Karpas-422 (cell line): ENCODE results near the gene GRM7. TPM values are rescaled to one million over a fixed set of nuclear protein-coding genes. Genes with fewer than 3 reads are reported as not detected.

Source experiments
- DNase-seq: peaks from one replicate; pipeline ENCODE4 v3.0.0-alpha.2; 2015
- H2AFZ ChIP-seq: fragments of 200-600 bp; sonication (generic); 2 replicates; pipeline ENCODE4 v1.6.1; 2014; ENCODE audit warnings: antibody characterized with exemption, low read length, mixed read lengths
- H3K27ac ChIP-seq: fragments of 200-600 bp; sonication (generic); 2 replicates; pipeline ENCODE4 v1.5.1; 2014; ENCODE audit warnings: mild to moderate bottlenecking, low read length, moderate library complexity
- H3K27me3 ChIP-seq: fragments of 200-600 bp; sonication (generic); 2 replicates; pipeline ENCODE4 v1.6.1; 2014; ENCODE audit warnings: low read length, mixed read lengths
- H3K36me3 ChIP-seq: fragments of 200-600 bp; sonication (generic); 2 replicates; pipeline ENCODE4 v1.6.1; 2014; ENCODE audit warnings: low read length, mixed read lengths; ENCODE audit not compliant: insufficient read depth
- H3K4me1 ChIP-seq: fragments of 200-600 bp; sonication (generic); 2 replicates; pipeline ENCODE4 v1.6.1; 2014; ENCODE audit warnings: mild to moderate bottlenecking, low read length, mixed read lengths
- H3K4me2 ChIP-seq: fragments of 200-600 bp; sonication (generic); 2 replicates; pipeline ENCODE4 v1.6.1; 2014; ENCODE audit warnings: low read length, low read depth, mild to moderate bottlenecking; ENCODE audit not compliant: poor library complexity, severe bottlenecking
- H3K4me3 ChIP-seq: fragments of 200-600 bp; sonication (generic); 2 replicates; pipeline ENCODE4 v1.5.1; 2014; ENCODE audit warnings: mild to moderate bottlenecking, antibody characterized with exemption, low read length, mixed read lengths
- H3K79me2 ChIP-seq: fragments of 200-600 bp; sonication (generic); 2 replicates; pipeline ENCODE4 v1.6.1; 2014; ENCODE audit warnings: mild to moderate bottlenecking, low read length, mixed read lengths
- H3K9ac ChIP-seq: fragments of 200-600 bp; sonication (generic); 2 replicates; pipeline ENCODE4 v1.6.0; 2014; ENCODE audit warnings: low read length
- H3K9me2 ChIP-seq: fragments of 200-600 bp; sonication (generic), shearing (Covaris generic); replicated peaks from 2 replicates; pipeline ENCODE4 v1.6.0; 2014; ENCODE audit warnings: mild to moderate bottlenecking, low read length, moderate library complexity; ENCODE audit not compliant: insufficient read depth
- H3K9me3 ChIP-seq: fragments of 300-700, 200-600 bp; sonication (generic); 2 replicates; pipeline ENCODE4 v1.6.1; 2014; ENCODE audit warnings: low read length, mixed read lengths
- H4K20me1 ChIP-seq: fragments of 200-600 bp; sonication (generic); 2 replicates; pipeline ENCODE4 v1.6.1; 2014; ENCODE audit warnings: mild to moderate bottlenecking, antibody characterized with exemption, low read length, low read depth; ENCODE audit not compliant: insufficient read depth
- total RNA-seq: library from RNA; depleted of rRNA; stranded (reverse); fragments of >200 nt; shearing (Covaris generic); gene quantifications from 2 replicates; pipeline ENCODE4 v1.2.3, GENCODE V29; 2014; ENCODE audit warnings: low replicate concordance

GRM7 gene
- total RNA-seq, 1 experiment from 2014 or later = not detected

DNA sequence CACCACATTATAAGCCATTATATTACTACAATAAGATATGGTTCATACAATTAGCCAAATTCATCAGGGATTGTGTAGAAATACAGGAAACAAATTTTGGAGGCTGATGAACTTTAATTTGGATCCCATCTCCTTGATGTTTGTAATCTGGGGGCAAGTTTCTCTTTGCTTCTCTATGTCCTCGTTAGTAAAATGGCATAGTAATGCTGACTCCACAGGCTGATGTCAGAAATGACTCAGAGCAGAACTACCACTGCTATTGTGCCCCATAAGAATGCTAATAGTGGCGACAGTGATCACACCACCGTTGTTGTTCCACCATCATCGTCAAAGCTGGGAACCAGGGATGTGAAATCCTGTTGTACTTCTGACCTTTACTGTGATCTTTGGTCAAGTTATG is 918.4 kb downstream of the GRM7 start:
- Histone ChIP-seq H3K4me2 (no peak overlapping the region), H3K9me2 (no peaks in the 10 kb centered on the region), H3K9ac (no peak overlapping the region), H3K4me3 (no peak overlapping the region), H2AFZ (no peak overlapping the region), H3K4me1 (no peaks in the 10 kb centered on the region), H3K79me2 (no peaks in the 10 kb centered on the region), H3K27me3 (no peaks in the 10 kb centered on the region), H3K9me3 (no peaks in the 10 kb centered on the region), H3K36me3 (no peaks in the 10 kb centered on the region), H3K27ac (no peak overlapping the region), H4K20me1 (no peaks in the 10 kb centered on the region)
- no peak for DNase-seq

DNA sequence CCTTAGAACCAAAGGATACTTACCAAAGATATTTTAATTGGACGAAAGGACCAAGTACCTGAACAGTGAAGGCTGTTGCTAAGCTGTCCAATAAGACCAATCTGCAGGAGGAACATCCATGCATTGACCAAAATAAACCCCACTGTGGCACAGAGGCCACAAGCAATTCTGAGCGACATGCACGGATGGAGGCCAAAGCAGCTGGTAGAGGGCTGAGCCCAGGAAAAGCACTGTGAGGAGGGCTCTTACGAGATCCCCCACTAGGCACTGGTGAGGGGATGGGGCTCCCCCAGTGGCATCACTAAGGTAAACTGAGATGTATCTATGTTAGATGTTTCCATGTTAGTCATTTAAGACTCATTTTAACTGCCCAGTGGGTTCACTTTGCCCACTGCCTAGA is 920.5 kb downstream of the GRM7 start:
- no peak overlapping the region for H3K9ac ChIP-seq
- no peaks in the 10 kb centered on the region for H3K36me3 ChIP-seq
- no peak overlapping the region for H2AFZ ChIP-seq
- no peak overlapping the region for H3K4me2 ChIP-seq
- no peak for DNase-seq
- no peaks in the 10 kb centered on the region for H4K20me1 ChIP-seq
- H3K79me2 ChIP-seq = no peaks in the 10 kb centered on the region
- H3K27me3 ChIP-seq = no peaks in the 10 kb centered on the region
- no peak overlapping the region for H3K4me3 ChIP-seq
- no peak overlapping the region for H3K27ac ChIP-seq
- H3K9me3 ChIP-seq = no peaks in the 10 kb centered on the region; the same call in 1 of the 2 replicates
- no peaks in the 10 kb centered on the region for H3K4me1 ChIP-seq
- no peaks in the 10 kb centered on the region for H3K9me2 ChIP-seq

DNA sequence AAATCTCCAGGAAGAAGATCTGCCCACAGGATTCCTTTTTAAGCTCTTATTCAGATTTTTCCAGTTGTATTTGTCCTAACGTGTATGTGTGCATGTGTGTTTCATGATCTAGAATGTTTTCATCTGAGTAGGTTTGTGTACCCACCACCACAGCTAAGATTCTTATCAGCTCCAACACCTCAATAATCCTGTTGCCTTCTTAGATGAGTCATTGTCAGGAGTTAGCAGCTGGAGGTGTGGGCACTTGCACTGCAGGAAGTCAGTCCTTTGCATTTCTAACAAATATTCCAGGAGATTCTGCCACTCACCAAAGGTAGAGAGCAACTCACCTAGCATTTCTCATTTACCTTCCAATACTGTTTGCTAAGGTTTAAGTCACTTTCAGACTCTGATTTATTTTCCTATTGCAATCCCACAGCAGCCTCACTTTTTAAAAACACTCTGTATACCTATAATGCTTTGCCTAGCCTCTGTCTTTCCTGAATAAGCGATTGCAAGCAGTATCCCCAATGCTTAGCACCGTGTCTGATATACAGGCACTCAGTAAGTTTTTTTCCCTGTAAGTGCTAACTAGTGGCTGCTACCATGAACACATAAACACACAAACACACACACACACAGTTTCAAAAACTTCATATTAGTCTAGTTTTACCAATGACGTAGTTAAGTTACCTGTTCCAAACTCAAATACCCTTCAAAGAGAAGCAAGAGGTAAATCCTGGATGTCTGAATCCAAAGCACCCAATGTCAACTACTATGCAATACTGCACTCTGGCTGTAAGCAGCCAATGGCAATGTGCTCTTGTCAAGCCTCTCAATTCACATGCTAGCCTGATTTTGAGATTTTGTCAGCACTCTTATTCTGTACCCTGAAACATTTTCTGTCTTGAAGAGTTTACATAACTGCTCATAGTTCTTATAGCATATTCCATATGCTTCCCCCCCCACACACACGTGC is 927.2 kb downstream of the GRM7 start:
- no peak for DNase-seq
- H3K79me2 ChIP-seq = no peaks in the 10 kb centered on the region
- H3K27ac ChIP-seq = no peak overlapping the region
- no peak overlapping the region for H3K9ac ChIP-seq
- no peaks in the 10 kb centered on the region for H3K27me3 ChIP-seq
- no peak overlapping the region for H3K4me2 ChIP-seq
- H3K36me3 ChIP-seq = no peaks in the 10 kb centered on the region
- H3K9me3 ChIP-seq = peaks cover 13% of the 10 kb centered on the region
- no peak overlapping the region for H2AFZ ChIP-seq
- no peaks in the 10 kb centered on the region for H3K4me1 ChIP-seq
- no peaks in the 10 kb centered on the region for H3K9me2 ChIP-seq
- no peaks in the 10 kb centered on the region for H4K20me1 ChIP-seq
- no peak overlapping the region for H3K4me3 ChIP-seq

DNA sequence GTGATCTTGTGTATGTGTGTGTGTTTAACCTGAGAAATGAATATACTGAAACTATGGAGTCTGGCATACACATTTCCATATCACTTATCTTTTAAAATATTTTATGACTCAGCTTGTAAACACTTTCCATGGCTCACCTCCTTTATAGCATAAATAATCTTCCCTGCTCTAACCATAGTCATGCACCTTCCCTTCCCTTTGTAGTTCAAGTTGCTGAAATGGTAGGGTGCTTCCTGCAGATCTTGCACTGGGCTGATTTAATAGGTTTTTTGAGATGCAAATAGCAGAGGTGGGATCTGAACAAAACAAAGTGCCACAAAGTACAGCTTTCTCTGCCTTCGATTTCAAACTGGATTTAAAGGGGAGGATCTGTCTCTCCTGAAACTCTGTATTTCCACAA is 928.0 kb downstream of the GRM7 start:
- Histone ChIP-seq H3K36me3 (no peaks in the 10 kb centered on the region), H3K9me3 (peaks cover 13% of the 10 kb centered on the region), H3K79me2 (no peaks in the 10 kb centered on the region), H3K4me2 (no peak overlapping the region), H3K4me1 (no peaks in the 10 kb centered on the region), H3K27me3 (no peaks in the 10 kb centered on the region), H3K27ac (no peak overlapping the region), H3K4me3 (no peak overlapping the region), H3K9me2 (no peaks in the 10 kb centered on the region), H4K20me1 (no peaks in the 10 kb centered on the region), H3K9ac (no peak overlapping the region), H2AFZ (no peak overlapping the region)
- no peak for DNase-seq

DNA sequence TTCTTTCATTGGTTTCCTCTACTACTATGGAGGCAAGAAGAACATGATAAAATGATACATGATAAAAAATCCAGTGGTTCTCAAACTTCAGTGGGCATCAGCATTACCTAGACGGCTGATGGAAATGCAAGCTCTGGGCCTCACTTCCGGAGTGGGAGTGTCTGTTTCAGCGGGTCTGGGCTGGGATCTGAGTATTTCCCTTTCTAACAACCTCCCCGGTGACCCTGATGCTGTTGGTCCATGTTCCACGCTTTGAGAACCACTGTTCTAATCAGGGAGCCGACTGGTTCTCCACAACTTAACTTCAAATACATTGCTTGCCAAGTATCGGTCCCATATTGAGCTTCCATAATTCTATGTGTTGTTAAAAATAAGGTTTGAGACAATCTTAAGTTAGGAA is 928.4 kb downstream of the GRM7 start:
- H3K27ac ChIP-seq = no peak overlapping the region
- H3K27me3 ChIP-seq = no peaks in the 10 kb centered on the region
- no peak for DNase-seq
- no peaks in the 10 kb centered on the region for H4K20me1 ChIP-seq
- H3K79me2 ChIP-seq = no peaks in the 10 kb centered on the region
- no peak overlapping the region for H3K4me2 ChIP-seq
- H3K9me3 ChIP-seq = peaks cover 13% of the 10 kb centered on the region
- no peak overlapping the region for H2AFZ ChIP-seq
- H3K4me3 ChIP-seq = no peak overlapping the region
- H3K9ac ChIP-seq = no peak overlapping the region
- H3K4me1 ChIP-seq = no peaks in the 10 kb centered on the region
- H3K9me2 ChIP-seq = no peaks in the 10 kb centered on the region
- no peaks in the 10 kb centered on the region for H3K36me3 ChIP-seq

DNA sequence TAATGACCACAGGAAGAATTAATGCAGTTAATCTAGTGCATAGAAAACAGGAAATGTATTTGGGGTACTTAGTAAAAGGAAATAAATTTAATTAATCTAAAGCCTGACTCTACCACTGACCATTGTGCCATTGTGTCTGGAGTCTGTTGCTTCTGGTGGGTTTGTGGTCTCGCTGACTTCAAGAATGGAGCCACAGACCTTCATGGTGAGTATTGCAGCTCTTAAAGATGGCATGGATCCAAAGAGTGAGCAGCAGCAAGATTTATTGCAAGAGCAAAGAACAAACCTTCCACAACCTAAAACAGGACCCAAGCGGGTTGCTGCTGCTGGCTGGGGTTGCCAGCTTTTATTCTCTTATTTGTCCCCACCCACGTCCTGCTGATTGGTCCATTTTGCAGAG is 929.2 kb downstream of the GRM7 start:
- Histone ChIP-seq H3K27me3 (no peaks in the 10 kb centered on the region), H3K36me3 (no peaks in the 10 kb centered on the region), H3K79me2 (no peaks in the 10 kb centered on the region), H3K4me3 (no peak overlapping the region), H2AFZ (no peak overlapping the region), H3K9me2 (no peaks in the 10 kb centered on the region), H3K4me2 (no peak overlapping the region), H4K20me1 (no peaks in the 10 kb centered on the region), H3K27ac (no peak overlapping the region), H3K9ac (no peak overlapping the region), H3K9me3 (peaks cover 13% of the 10 kb centered on the region), H3K4me1 (no peaks in the 10 kb centered on the region)
- no peak for DNase-seq
